Measurements from ENCODE around the gene IMMP2L. TPM values are rescaled to one million over a fixed set of nuclear protein-coding genes. Genes with fewer than 3 reads are reported as not detected.
"Not testable (repeated sequence)": the region's sequence is repeated elsewhere in the genome, so short reads cannot be mapped to it uniquely, and the experiment has no call there.

The IMMP2L gene
- total RNA-seq, 1 donor from 2014 or later = 59.6 TPM

GRCh38 chr7:111509288-111509687, 53.0 kb downstream of the IMMP2L start:
- DNase-seq (ENCODE audit: low spot score in 2 of 2, unreplicated experiment in 2 of 2) = no peak
- Mint-ChIP-seq H3K9me3 (peaks cover 18% of the 10 kb centered on the region), H3K27ac (no peak overlapping the region), H3K4me1 (no peaks in the 10 kb centered on the region), H3K27me3 (ENCODE audit: low read depth) (no peaks in the 10 kb centered on the region), H3K36me3 (peaks cover 28% of the 10 kb centered on the region), H3K4me3 (no peak overlapping the region)
- TF ChIP-seq CTCF (IDR thresholded peaks at IDR 0.05; ENCODE audit: unreplicated experiment) = no peak

- no peaks in the 10 kb centered on the region for H3K4me1 Mint-ChIP-seq
- H3K27ac Mint-ChIP-seq = no peak overlapping the region
- peaks cover 24% of the 10 kb centered on the region for H3K36me3 Mint-ChIP-seq
- no peak for DNase-seq (ENCODE audit: low spot score in 2 of 2, unreplicated experiment in 2 of 2)
- no peaks in the 10 kb centered on the region for H3K27me3 Mint-ChIP-seq (ENCODE audit: low read depth)
- peaks cover 16% of the 10 kb centered on the region for H3K9me3 Mint-ChIP-seq
- no peak overlapping the region for H3K4me3 Mint-ChIP-seq
- TF ChIP-seq CTCF (IDR thresholded peaks at IDR 0.05; ENCODE audit: unreplicated experiment) = no peak
These were observed 53.9 kb downstream of the IMMP2L start for GRCh38 chr7:111508387-111508786.

- Mint-ChIP-seq H3K9me3 (peaks cover 11% of the 10 kb centered on the region), H3K36me3 (peaks cover 19% of the 10 kb centered on the region)
- DNase-seq (ENCODE audit: low spot score in 2 of 2, unreplicated experiment in 2 of 2); H3K4me3 Mint-ChIP-seq; H3K27ac Mint-ChIP-seq; H3K4me1 Mint-ChIP-seq; H3K27me3 Mint-ChIP-seq (ENCODE audit: low read depth): not testable (repeated sequence)
These were observed 56.9 kb downstream of the IMMP2L start for GRCh38 chr7:111505422-111505821.

GRCh38 chr7:111501799-111502198, 60.5 kb downstream of the IMMP2L start:
- DNase-seq (ENCODE audit: low spot score in 2 of 2, unreplicated experiment in 2 of 2); H3K27me3 Mint-ChIP-seq (ENCODE audit: low read depth); H3K4me1 Mint-ChIP-seq; H3K4me3 Mint-ChIP-seq; H3K27ac Mint-ChIP-seq: not testable (repeated sequence)
- Mint-ChIP-seq H3K9me3 (peaks cover 25% of the 10 kb centered on the region), H3K36me3 (peaks cover 28% of the 10 kb centered on the region)

- Mint-ChIP-seq H3K4me3 (no peak overlapping the region), H3K4me1 (no peaks in the 10 kb centered on the region), H3K27me3 (ENCODE audit: low read depth) (no peaks in the 10 kb centered on the region), H3K36me3 (peaks cover 27% of the 10 kb centered on the region), H3K9me3 (peaks cover 25% of the 10 kb centered on the region), H3K27ac (no peak overlapping the region)
- no peak for TF ChIP-seq CTCF (IDR thresholded peaks at IDR 0.05; ENCODE audit: unreplicated experiment)
- DNase-seq (ENCODE audit: low spot score in 2 of 2, unreplicated experiment in 2 of 2) = no peak
These were observed 63.3 kb downstream of the IMMP2L start for GRCh38 chr7:111499027-111499426.

- Mint-ChIP-seq H3K9me3 (peaks cover 25% of the 10 kb centered on the region), H3K4me1 (no peaks in the 10 kb centered on the region), H3K27ac (no peak overlapping the region), H3K4me3 (no peak overlapping the region), H3K27me3 (ENCODE audit: low read depth) (no peaks in the 10 kb centered on the region), H3K36me3 (peaks cover 27% of the 10 kb centered on the region)
- no peak for TF ChIP-seq CTCF (IDR thresholded peaks at IDR 0.05; ENCODE audit: unreplicated experiment)
- no peak for DNase-seq (ENCODE audit: low spot score in 2 of 2, unreplicated experiment in 2 of 2)
These were observed 63.8 kb downstream of the IMMP2L start for GRCh38 chr7:111498391-111499007.

Data from mesothelial cell of epicardium (in vitro differentiated cells).